Osteoblast (primary cell): ENCODE data around the gene HHIPL1. TPM values are rescaled to one million over a fixed set of nuclear protein-coding genes. Genes with fewer than 3 reads are reported as not detected.

ENCODE experiments used
- DNase-seq: peaks from one replicate; pipeline ENCODE4 v3.0.0; 2011; ENCODE audit warnings: low spot score, mixed read lengths; ENCODE audit not compliant: insufficient read length; ENCODE audit errors: missing footprints
- H2AFZ ChIP-seq: 2 replicates; pipeline ENCODE4 v1.6.0; 2011; ENCODE audit warnings: mild to moderate bottlenecking, low read length
- H3K27ac ChIP-seq: 2 replicates; pipeline ENCODE4 v1.5.1; 2011; ENCODE audit warnings: mild to moderate bottlenecking, low read depth, low read length, moderate library complexity
- H3K27me3 ChIP-seq: 2 replicates; pipeline ENCODE4 v1.6.0; 2012; ENCODE audit warnings: mild to moderate bottlenecking, control low read depth, inconsistent platforms, low read length, moderate library complexity; ENCODE audit not compliant: insufficient read depth
- H3K36me3 ChIP-seq: 2 replicates; pipeline ENCODE4 v1.5.1; 2011; ENCODE audit warnings: mild to moderate bottlenecking, low read length, control low read depth, moderate library complexity; ENCODE audit not compliant: insufficient read depth
- H3K4me1 ChIP-seq: 2 replicates; pipeline ENCODE4 v1.5.1; 2011; ENCODE audit warnings: mild to moderate bottlenecking, low read length, control low read depth, moderate library complexity; ENCODE audit not compliant: insufficient read depth
- H3K4me2 ChIP-seq: 2 replicates; pipeline ENCODE4 v1.6.0; 2011; ENCODE audit warnings: mild to moderate bottlenecking, low read length; ENCODE audit not compliant: insufficient read depth
- H3K4me3 ChIP-seq: fragments of 200-600 bp; sonication (generic); 3 replicates; pipeline ENCODE4 v1.5.1; 2012; ENCODE audit warnings: mild to moderate bottlenecking, low read length, inconsistent platforms; ENCODE audit not compliant: insufficient read depth
- H3K79me2 ChIP-seq: 2 replicates; pipeline ENCODE4 v1.6.0; 2012; ENCODE audit warnings: mild to moderate bottlenecking, low read length, control low read depth, inconsistent platforms; ENCODE audit not compliant: insufficient read depth
- H3K9me3 ChIP-seq: 2 replicates; pipeline ENCODE4 v1.5.1; 2011; ENCODE audit warnings: low read depth, low read length, control low read depth
- H4K20me1 ChIP-seq: 2 replicates; pipeline ENCODE4 v1.6.0; 2012; ENCODE audit warnings: mild to moderate bottlenecking, low read length, control low read depth; ENCODE audit not compliant: insufficient read depth
- total RNA-seq: library from RNA; depleted of rRNA; stranded (reverse); fragments of >200 nt; gene quantifications from 2 replicates; pipeline ENCODE4 v1.2.3, GENCODE V29; 2012
- TF ChIP-seq, protein P1 (sequence below): IDR thresholded peaks from 2 replicates; pipeline ENCODE4 v1.5.1; 2011; ENCODE audit warnings: mild to moderate bottlenecking, low read depth, low read length, moderate library complexity; ENCODE audit errors: extremely low read depth

HHIPL1 gene
- total RNA-seq, 1 donor, result 12.3 TPM

DNA sequence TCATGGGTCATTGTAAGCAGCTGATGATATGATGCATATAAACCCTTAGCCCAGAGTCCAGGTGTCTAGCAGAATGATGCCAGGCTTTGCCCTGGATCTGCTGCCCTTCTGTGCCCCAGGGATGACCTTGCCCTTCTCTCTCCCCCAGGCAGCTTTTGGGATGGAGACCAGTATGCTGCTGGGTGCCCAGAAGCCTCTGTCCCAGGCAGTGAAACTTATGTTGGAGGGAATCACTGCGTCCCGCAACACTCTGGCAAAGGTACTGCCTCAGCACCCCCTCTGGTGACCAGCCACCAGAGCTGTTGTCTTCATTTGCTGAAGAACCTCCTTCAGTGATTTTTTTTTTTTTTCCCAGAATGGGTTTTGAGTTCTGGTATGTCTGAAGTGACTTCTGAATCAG is 62.5 kb downstream of the HHIPL1 start:
- H3K4me3 ChIP-seq, result no peak overlapping the region
- peaks cover 7% of the 10 kb centered on the region for H3K27me3 ChIP-seq
- no peak overlapping the region for H3K27ac ChIP-seq
- H4K20me1 ChIP-seq, result no peaks in the 10 kb centered on the region
- H3K9me3 ChIP-seq, result peaks cover 8% of the 10 kb centered on the region
- H2AFZ ChIP-seq, result no peak overlapping the region
- no peaks in the 10 kb centered on the region for H3K36me3 ChIP-seq
- H3K79me2 ChIP-seq, result no peaks in the 10 kb centered on the region
- DNase-seq, result no peak
- TF ChIP-seq, protein P1, sequence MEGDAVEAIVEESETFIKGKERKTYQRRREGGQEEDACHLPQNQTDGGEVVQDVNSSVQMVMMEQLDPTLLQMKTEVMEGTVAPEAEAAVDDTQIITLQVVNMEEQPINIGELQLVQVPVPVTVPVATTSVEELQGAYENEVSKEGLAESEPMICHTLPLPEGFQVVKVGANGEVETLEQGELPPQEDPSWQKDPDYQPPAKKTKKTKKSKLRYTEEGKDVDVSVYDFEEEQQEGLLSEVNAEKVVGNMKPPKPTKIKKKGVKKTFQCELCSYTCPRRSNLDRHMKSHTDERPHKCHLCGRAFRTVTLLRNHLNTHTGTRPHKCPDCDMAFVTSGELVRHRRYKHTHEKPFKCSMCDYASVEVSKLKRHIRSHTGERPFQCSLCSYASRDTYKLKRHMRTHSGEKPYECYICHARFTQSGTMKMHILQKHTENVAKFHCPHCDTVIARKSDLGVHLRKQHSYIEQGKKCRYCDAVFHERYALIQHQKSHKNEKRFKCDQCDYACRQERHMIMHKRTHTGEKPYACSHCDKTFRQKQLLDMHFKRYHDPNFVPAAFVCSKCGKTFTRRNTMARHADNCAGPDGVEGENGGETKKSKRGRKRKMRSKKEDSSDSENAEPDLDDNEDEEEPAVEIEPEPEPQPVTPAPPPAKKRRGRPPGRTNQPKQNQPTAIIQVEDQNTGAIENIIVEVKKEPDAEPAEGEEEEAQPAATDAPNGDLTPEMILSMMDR, result no peak
- no peak overlapping the region for H3K4me2 ChIP-seq
- no peaks in the 10 kb centered on the region for H3K4me1 ChIP-seq

- H3K27me3 ChIP-seq, result peaks cover 7% of the 10 kb centered on the region
- no peak overlapping the region for H3K4me2 ChIP-seq
- H2AFZ ChIP-seq, result no peak overlapping the region
- H3K36me3 ChIP-seq, result no peaks in the 10 kb centered on the region
- no peak overlapping the region for H3K27ac ChIP-seq
- no peak for DNase-seq
- TF ChIP-seq, protein P1, result no peak
- no peaks in the 10 kb centered on the region for H4K20me1 ChIP-seq
- H3K4me1 ChIP-seq, result no peaks in the 10 kb centered on the region
- H3K79me2 ChIP-seq, result no peaks in the 10 kb centered on the region
- H3K9me3 ChIP-seq, result peaks cover 8% of the 10 kb centered on the region
- H3K4me3 ChIP-seq, result no peak overlapping the region
These were observed 63.0 kb downstream of the HHIPL1 start for GRCh38 chr14:99707921-99708320.

GRCh38 chr14:99708449-99708848 is 63.5 kb downstream of the HHIPL1 start:
- Histone ChIP-seq H4K20me1 (no peaks in the 10 kb centered on the region), H3K79me2 (no peaks in the 10 kb centered on the region), H3K36me3 (no peaks in the 10 kb centered on the region), H2AFZ (no peak overlapping the region), H3K4me2 (no peak overlapping the region), H3K4me3 (no peak overlapping the region), H3K27me3 (peaks cover 7% of the 10 kb centered on the region), H3K9me3 (peaks cover 4% of the 10 kb centered on the region), H3K4me1 (no peaks in the 10 kb centered on the region), H3K27ac (no peak overlapping the region)
- TF ChIP-seq, protein P1, result no peak
- no peak for DNase-seq

- Histone ChIP-seq H3K4me3 (no peak overlapping the region), H3K36me3 (no peaks in the 10 kb centered on the region), H3K4me2 (no peak overlapping the region), H3K4me1 (no peaks in the 10 kb centered on the region), H3K79me2 (no peaks in the 10 kb centered on the region), H4K20me1 (no peaks in the 10 kb centered on the region), H3K27me3 (peaks cover 9% of the 10 kb centered on the region), H3K27ac (no peak overlapping the region), H3K9me3 (no peaks in the 10 kb centered on the region), H2AFZ (no peak overlapping the region)
- DNase-seq, result no peak
- TF ChIP-seq, protein P1, result no peak
These were observed 69.0 kb downstream of the HHIPL1 start for GRCh38 chr14:99713972-99714371.
